Prostate gland (tissue), 2 donors: ENCODE data around the gene ISCU. TPM values are rescaled to one million over a fixed set of nuclear protein-coding genes. Genes with fewer than 3 reads are reported as not detected.

Source experiments
- DNase-seq: peaks from one replicate; pipeline ENCODE4 v3.0.0-alpha.2; 2019; ENCODE audit warnings: low spot score
- H3K27ac ChIP-seq, 2 donors: fragments of 200-600 bp; sonication (generic); 2 replicates each; pipeline ENCODE4 v1.5.1; 2017 to 2019
- H3K27me3 ChIP-seq: fragments of 200-600 bp; sonication (generic); replicated peaks from 2 replicates; pipeline ENCODE4 v1.5.1; 2019; ENCODE audit not compliant: insufficient read depth
- H3K36me3 ChIP-seq, 2 donors: fragments of 200-600 bp; sonication (generic); 1 replicate in 1 of 2; 2 replicates in 1 of 2; pipeline versions ENCODE4 v1.5.1 to v1.8.1; 2017 to 2019
- H3K4me1 ChIP-seq: fragments of 200-600 bp; sonication (generic); replicated peaks from 2 replicates; pipeline ENCODE4 v1.5.1; 2019
- H3K4me3 ChIP-seq, 2 donors: fragments of 200-600 bp; sonication (generic); 2 replicates each; pipeline ENCODE4 v1.5.1; 2017 to 2019
- H3K9me3 ChIP-seq: fragments of 200-600 bp; sonication (generic); 2 replicates; pipeline ENCODE4 v1.5.1; 2017
- CTCF ChIP-seq, 4 experiments: fragments of 200-600 bp in 2 of 4; fragments of 450-650 bp in 2 of 4; sonication (generic) in 2 of 4; IDR thresholded peaks; 1 replicate in 3 of 4; 2 replicates in 1 of 4; pipeline ENCODE4 v1.5.1; 2016 to 2019; ENCODE audit warnings: antibody characterized with exemption in 4 of 4, mild to moderate bottlenecking in 2 of 4, moderate library complexity in 2 of 4
- POLR2A ChIP-seq: fragments of 450-650 bp; IDR thresholded peaks from one replicate; pipeline ENCODE4 v1.6.1; 2016; ENCODE audit warnings: antibody characterized with exemption, mild to moderate bottlenecking
- POLR2AphosphoS5 ChIP-seq: sonication (generic); formaldehyde crosslinking; IDR thresholded peaks from one replicate; pipeline ENCODE4 v1.6.1; 2017; ENCODE audit warnings: antibody characterized with exemption
- WGBS: methylation state at CpG from one replicate; pipeline ENCODE4 v1.1.5; 2018; 5-methylcytosine and 5-hydroxymethylcytosine counted together
- intact Hi-C: fragments of 100-400 bp; cut with DNase I; formaldehyde crosslinking; loops from one replicate; pipeline ENCODE4 v1.14.2; 2022
- total RNA-seq, 2 donors: library from RNA; depleted of rRNA; stranded (reverse); fragments of >200 nt; gene quantifications; one replicate each; pipeline ENCODE4 v1.1.0, GENCODE V29; 2016

Gene ISCU
- total RNA-seq, 2 donors from 2014 or later: 170 to 203 TPM

- H3K36me3 ChIP-seq: no peaks in the 10 kb centered on the region
- H3K9me3 ChIP-seq: no peaks in the 10 kb centered on the region
- no peak for TF ChIP-seq CTCF (IDR thresholded peaks at IDR 0.05)
- TF ChIP-seq POLR2AphosphoS5: no peak
- no peak for TF ChIP-seq POLR2A
- no peak for DNase-seq
- no peak overlapping the region for H3K27ac ChIP-seq
- H3K4me1 ChIP-seq: no peaks in the 10 kb centered on the region
- no peak overlapping the region for H3K4me3 ChIP-seq
- WGBS: 89% methylated on average over 4 of the region's 4 CpGs
- H3K27me3 ChIP-seq: no peaks in the 10 kb centered on the region
- intact Hi-C loops: no loop called here
Measured at GRCh38 chr12:108603743-108604142, 41.3 kb downstream of the ISCU start.

DNA sequence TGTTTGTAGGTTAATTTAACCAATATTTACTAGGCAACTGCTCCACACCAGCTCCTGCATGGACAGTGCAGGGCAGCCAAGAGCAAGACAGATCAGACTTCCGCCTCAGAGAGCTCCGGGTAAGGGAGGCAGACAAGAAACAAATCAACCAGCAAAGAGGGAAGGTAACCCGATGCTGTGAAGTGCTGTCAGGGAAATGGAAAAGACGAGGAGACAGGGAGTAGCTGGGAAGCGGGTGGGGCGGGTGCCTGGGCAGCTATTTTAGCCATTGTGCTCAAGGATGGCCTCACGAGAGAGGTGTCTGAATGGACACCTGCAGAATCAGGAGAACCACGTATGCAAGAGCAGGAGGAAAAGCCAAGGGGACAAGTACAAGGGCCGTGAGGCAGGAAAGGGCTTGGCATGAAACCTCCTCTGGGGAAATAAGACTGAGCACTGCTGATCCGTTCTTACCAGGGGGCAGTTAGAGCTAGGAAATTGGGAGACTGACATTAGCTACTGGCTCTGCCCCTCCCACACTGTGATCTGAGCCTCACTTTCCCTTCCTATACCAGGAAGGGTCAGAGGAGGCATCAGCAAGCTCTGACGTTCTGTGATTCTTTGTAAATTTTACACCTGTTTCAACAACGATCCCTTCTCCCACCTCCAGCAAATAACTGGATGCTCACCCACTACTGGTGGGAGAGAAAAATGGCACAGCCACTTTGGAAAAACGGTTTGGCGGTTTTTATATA lies 42.0 kb downstream of the ISCU start:
- Histone ChIP-seq H3K9me3 (no peaks in the 10 kb centered on the region), H3K27ac (no peak overlapping the region), H3K4me3 (no peak overlapping the region), H3K4me1 (no peaks in the 10 kb centered on the region), H3K27me3 (no peaks in the 10 kb centered on the region), H3K36me3 (no peaks in the 10 kb centered on the region)
- DNase-seq: no peak
- TF ChIP-seq CTCF (IDR thresholded peaks at IDR 0.05) (no peak), POLR2AphosphoS5 (no peak), POLR2A (no peak)
- WGBS: 32% methylated on average over 14 of the region's 14 CpGs
- intact Hi-C loops: no loop called here

DNA sequence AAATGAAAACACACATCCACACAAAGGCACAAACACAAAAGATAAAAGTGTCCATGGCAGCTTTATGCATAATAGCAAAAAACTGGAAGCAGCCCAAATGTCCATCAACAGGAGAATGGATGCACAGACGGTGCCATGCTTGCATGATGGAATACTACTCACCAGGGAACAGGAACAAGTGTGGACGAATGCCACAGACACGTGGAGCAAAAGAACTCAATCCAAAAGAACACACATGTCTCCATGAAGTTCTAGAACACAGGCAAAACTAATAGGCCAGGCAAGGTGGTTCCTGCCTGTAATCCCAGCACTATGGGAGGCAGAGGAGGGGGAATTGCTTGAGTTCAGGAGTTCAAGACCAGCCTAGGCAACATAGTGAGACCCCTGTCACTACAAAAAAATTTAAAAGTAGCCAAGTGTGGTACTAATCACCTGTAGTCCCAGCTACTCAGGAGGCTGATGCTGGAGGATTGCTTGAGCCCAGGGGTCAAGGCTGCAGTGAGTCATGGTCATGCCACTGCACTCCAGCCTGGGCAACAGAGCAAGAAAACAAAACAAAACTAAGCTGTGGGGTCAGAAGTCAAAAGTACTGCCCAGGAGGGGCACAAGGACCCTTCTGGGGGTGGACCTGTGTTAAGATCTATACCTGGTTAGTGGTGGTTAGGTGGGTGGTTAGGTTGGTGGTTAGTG lies 42.7 kb downstream of the ISCU start:
- H3K4me3 ChIP-seq: no peak overlapping the region
- 60% methylated on average over 3 of the region's 3 CpGs for WGBS
- no peaks in the 10 kb centered on the region for H3K4me1 ChIP-seq
- no peaks in the 10 kb centered on the region for H3K9me3 ChIP-seq
- TF ChIP-seq CTCF (IDR thresholded peaks at IDR 0.05) (no peak), POLR2A (no peak), POLR2AphosphoS5 (no peak)
- DNase-seq: no peak
- no peak overlapping the region for H3K27ac ChIP-seq
- H3K36me3 ChIP-seq: no peaks in the 10 kb centered on the region
- no peaks in the 10 kb centered on the region for H3K27me3 ChIP-seq
- intact Hi-C loops: no loop called here

GRCh38 chr12:108605690-108606406 lies 43.5 kb downstream of the ISCU start:
- no peak overlapping the region for H3K4me3 ChIP-seq
- H3K27me3 ChIP-seq: no peaks in the 10 kb centered on the region
- DNase-seq: no peak
- intact Hi-C loops: no loop called here
- TF ChIP-seq CTCF (IDR thresholded peaks at IDR 0.05): no peak
- TF ChIP-seq POLR2AphosphoS5: no peak
- TF ChIP-seq POLR2A: no peak
- H3K27ac ChIP-seq: no peak overlapping the region
- 85% methylated on average over 4 of the region's 4 CpGs for WGBS
- no peaks in the 10 kb centered on the region for H3K9me3 ChIP-seq
- H3K4me1 ChIP-seq: no peaks in the 10 kb centered on the region
- no peaks in the 10 kb centered on the region for H3K36me3 ChIP-seq
